Stimulated activated CD4-positive, alpha-beta T cell treated with anti-CD3 and anti-CD28 coated beads, Interleukin-15, amount 100 ng/mL, for 1 hour (primary cell): Measurements from ENCODE around the gene FAM3B.

ENCODE experiments used
- DNase-seq, 2 donors: peaks; one replicate each; pipeline ENCODE4 v3.0.0-alpha.2; 2020; ENCODE audit warnings: low read depth in 1 of 2, low spot score in 1 of 2

The FAM3B gene

GRCh38 chr21:41318218-41318617 is 1.6 kb downstream of the FAM3B start:
- no peak for DNase-seq

DNA sequence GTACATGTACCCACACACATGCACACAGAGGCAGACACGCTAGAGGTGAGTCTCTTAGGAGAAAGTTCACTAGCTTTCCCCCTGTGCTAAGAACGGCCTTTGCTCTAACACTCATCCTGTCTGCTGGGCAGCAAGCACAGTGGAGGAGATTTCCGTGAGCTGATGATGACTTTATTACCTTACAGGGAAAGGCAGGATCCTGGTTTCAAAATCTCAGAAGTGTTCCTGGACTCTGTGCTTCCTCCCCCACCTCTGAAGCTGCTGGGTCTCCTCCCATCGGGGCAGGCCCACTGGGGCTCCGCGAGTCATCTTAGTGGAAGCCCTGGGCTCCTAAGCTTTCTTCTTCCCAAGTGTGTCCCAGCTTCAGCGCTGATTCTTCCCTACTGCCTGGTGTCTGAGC is 2.7 kb downstream of the FAM3B start:
- DNase-seq, result no peak

GRCh38 chr21:41321211-41321907 is 4.8 kb downstream of the FAM3B start:
- no peak for DNase-seq

DNA sequence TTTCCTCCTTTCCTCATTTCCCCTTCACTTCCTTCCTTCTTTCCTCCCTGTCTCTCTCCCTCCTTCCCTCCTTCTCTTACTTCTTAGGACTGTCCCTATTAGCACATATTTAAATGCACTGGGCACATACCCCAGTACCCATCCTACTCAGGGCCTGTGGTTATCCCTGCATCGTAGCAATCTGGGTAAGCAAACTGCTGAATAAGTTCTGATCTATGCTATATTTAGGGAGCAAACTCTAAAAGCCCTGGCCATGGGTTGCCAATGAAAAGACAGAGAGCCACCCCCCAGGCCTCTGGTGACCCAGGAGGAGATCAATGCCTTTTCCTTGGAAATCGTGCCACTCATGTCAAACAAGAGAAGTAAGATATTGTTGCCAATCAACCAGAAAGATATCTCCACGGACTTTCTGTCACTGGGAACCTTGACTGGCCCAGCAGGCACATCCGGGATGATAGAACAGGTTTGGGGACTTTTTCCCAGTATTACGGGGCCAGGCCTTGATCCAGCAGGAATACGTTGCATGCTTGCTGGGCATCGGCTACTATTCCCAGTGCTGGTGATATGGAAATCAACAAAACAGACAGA is 5.4 kb downstream of the FAM3B start:
- no peak for DNase-seq

- DNase-seq, result no peak
These were observed 6.1 kb downstream of the FAM3B start for GRCh38 chr21:41322496-41323382.

- no peak for DNase-seq
These were observed 8.7 kb downstream of the FAM3B start for GRCh38 chr21:41325138-41325912.

DNA sequence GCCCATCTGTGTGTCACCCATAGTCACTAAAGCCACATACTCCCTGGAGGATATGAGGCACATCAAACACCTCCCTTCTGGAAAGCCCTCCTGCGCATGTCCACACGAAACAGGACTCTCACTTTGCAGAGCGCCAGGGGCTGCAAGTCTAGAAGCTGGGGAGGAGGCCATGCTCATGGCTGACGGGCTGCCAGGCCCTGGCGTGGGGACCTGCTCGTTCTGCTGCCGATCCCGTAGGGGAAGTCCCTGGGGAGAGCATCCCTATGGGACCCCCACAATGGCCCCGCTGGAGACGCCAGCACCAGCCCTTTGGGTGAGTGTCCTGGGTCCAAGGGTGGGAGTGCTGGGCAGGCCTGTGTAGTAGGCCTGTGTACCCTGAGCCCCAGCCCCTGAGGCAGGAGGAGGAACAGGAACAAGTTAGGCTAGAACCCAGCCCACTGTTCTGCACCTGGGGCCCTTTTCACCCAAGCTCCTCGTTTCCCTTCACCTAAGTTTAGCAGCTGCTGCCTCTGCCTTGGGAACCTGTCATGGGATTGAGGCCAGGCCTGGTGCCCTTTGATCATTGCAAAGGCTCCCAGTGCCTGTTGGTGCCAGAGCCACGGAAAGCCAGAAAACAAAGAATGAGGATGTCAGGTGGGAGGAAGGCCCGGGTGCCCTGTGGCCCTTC is 9.9 kb downstream of the FAM3B start:
- DNase-seq, result no peak

GRCh38 chr21:41327753-41328152 is 11.2 kb downstream of the FAM3B start:
- DNase-seq, result no peak

- no peak for DNase-seq
These were observed 12.3 kb downstream of the FAM3B start for GRCh38 chr21:41328660-41329607.

DNA sequence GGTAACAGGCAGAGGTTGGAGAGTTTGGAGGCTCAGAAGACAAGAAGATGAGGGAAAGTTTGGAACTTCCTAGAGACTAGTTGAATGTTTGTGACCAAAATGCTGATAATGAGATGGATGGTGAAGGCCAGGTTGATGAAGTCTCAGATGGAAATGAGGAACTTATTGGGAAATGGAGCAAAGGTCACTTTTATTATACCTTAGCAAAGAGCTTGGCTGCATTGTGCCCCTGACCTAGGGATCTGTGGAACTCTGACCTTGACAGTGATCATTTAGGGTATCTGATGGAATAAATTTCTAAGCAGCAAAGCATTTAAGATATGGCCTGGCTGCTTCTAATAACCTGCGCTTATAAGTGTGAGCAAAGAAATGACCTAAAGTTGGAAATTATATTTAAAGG is 17.2 kb downstream of the FAM3B start:
- DNase-seq, result no peak

- no peak for DNase-seq
These were observed 20.9 kb downstream of the FAM3B start for GRCh38 chr21:41337515-41337914.

GRCh38 chr21:41338455-41338854 is 21.9 kb downstream of the FAM3B start:
- DNase-seq, result no peak

- no peak for DNase-seq
These were observed 25.4 kb downstream of the FAM3B start for GRCh38 chr21:41342035-41342434.

DNA sequence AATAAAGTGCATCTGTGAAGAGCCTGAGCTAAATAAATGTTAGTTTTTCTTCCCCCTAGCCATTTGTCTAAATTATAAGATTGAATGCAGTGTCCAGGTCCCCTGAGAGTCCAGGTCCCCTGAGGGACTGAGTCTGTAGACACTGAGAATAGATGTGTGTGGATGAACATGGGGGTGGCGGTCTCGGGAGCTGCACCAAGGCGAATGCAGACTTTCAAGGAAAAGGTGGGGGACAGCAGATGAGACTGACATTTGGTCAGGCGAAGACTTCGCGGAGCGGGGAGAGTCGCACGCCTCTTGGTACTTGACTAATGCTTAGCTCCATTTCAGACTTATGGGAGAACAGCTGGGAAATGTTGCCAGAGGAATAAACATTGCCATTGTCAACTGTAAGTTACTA is 27.5 kb downstream of the FAM3B start:
- no peak for DNase-seq

GRCh38 chr21:41345356-41345755 is 28.8 kb downstream of the FAM3B start:
- DNase-seq, result no peak

DNA sequence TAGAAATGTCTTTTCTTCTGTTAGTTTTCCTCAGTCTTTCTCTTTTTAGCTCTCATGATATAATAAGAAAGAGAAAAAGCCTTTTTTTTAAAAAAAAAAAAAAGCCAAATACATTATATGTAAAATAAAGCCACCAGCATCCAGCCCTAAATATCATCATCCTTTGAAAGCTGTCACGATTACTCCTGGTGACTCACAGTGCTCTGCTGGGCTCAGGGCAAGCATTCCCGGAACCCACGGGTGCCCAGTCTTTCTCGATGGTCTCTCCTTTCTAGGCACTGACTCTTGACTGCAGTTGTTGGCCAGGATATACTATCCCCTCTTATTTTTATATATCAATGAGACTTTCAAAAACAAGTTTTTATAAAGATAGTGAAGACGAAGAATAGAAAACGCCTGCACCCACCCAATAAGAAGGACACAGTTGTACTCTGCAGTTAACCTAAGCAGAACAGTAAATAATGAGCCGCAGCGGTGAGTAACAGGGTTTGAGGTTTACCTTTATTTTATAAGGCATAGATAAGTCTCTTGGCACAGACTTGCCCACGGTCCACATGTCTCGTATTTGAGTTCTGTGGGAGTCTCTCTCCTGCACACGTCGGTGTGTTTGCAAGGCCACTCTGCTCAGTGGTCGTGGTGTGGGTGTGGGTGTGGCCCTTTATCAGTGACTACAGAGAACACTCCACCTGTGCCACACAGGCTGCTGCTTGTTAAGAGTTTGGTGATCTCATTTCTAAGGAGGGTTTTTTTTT is 29.5 kb downstream of the FAM3B start:
- no peak for DNase-seq

GRCh38 chr21:41346758-41347157 is 30.2 kb downstream of the FAM3B start:
- no peak for DNase-seq

GRCh38 chr21:41348434-41348833 is 31.8 kb downstream of the FAM3B start:
- no peak for DNase-seq

DNA sequence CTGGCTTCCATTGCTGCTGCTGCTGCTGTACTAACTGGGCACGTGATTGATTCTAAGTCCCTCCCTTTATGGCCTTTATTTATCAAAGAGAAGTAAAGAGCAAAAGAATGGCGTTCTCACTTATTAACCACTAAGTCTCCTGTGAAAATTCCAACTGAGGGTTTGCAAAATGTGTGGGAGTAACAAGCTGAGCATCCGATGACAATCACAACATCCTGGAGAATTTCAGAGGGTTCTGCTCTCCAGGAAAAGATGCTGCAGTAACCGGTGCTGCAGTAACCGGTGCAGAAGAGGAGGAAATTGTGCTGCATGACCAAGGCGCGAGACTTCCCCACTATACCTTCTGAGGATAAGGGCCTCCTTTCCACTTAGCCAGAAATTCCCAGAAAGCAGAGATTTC is 32.5 kb downstream of the FAM3B start:
- no peak for DNase-seq
